Retina (tissue), 1 donor: ENCODE data around the gene GUCA1A.
"Not testable (repeated sequence)": the region's sequence is repeated elsewhere in the genome, so short reads cannot be mapped to it uniquely, and the experiment has no call there.

ENCODE experiments used
- DNase-seq: peaks from one replicate; pipeline ENCODE4 v3.0.0-alpha.2; 2016

Gene GUCA1A

GRCh38 chr6:42148058-42148457 is 25.1 kb upstream of the GUCA1A start:
- no peak for DNase-seq

GRCh38 chr6:42150254-42150653 is 22.9 kb upstream of the GUCA1A start:
- no peak for DNase-seq

- no peak for DNase-seq
Observed at GRCh38 chr6:42152024-42152423, 21.1 kb upstream of the GUCA1A start.

- DNase-seq, result not testable (repeated sequence)
Observed at GRCh38 chr6:42152528-42153213, 20.5 kb upstream of the GUCA1A start.

- DNase-seq, result no peak
Observed at GRCh38 chr6:42153921-42154320, 19.2 kb upstream of the GUCA1A start.

- DNase-seq, result no peak
Observed at GRCh38 chr6:42154461-42155209, 18.5 kb upstream of the GUCA1A start.

GRCh38 chr6:42155293-42155692 is 17.9 kb upstream of the GUCA1A start:
- DNase-seq, result no peak

- no peak for DNase-seq
Observed at GRCh38 chr6:42156638-42157037, 16.5 kb upstream of the GUCA1A start.

GRCh38 chr6:42158011-42158410 is 15.2 kb upstream of the GUCA1A start:
- DNase-seq, result no peak

- no peak for DNase-seq
Observed at GRCh38 chr6:42158631-42159030, 14.5 kb upstream of the GUCA1A start.

GRCh38 chr6:42159431-42160024 is 13.6 kb upstream of the GUCA1A start:
- DNase-seq, result no peak

- DNase-seq, result no peak
Observed at GRCh38 chr6:42162384-42162783, 10.8 kb upstream of the GUCA1A start.

- no peak for DNase-seq
Observed at GRCh38 chr6:42162812-42163211, 10.4 kb upstream of the GUCA1A start.

- no peak for DNase-seq
Observed at GRCh38 chr6:42163981-42164380, 9.2 kb upstream of the GUCA1A start.

GRCh38 chr6:42165016-42165415 is 8.1 kb upstream of the GUCA1A start:
- no peak for DNase-seq

GRCh38 chr6:42166444-42167141 is 6.6 kb upstream of the GUCA1A start:
- DNase-seq, result peak; percentile 86

GRCh38 chr6:42168650-42169049 is 4.5 kb upstream of the GUCA1A start:
- no peak for DNase-seq

GRCh38 chr6:42169780-42170179 is 3.4 kb upstream of the GUCA1A start:
- DNase-seq, result not testable (repeated sequence)

- DNase-seq, result no peak
Observed at GRCh38 chr6:42171813-42172581, 1.2 kb upstream of the GUCA1A start.

- DNase-seq, result no peak
Observed at GRCh38 chr6:42175860-42176259, 2.7 kb downstream of the GUCA1A start.

- DNase-seq, result no peak
Observed at GRCh38 chr6:42176981-42177380, 3.8 kb downstream of the GUCA1A start.

GRCh38 chr6:42177514-42178364 is 4.6 kb downstream of the GUCA1A start:
- DNase-seq, result peak; percentile 85
